ENCODE measurements around the gene GET4.

GET4 gene

DNA sequence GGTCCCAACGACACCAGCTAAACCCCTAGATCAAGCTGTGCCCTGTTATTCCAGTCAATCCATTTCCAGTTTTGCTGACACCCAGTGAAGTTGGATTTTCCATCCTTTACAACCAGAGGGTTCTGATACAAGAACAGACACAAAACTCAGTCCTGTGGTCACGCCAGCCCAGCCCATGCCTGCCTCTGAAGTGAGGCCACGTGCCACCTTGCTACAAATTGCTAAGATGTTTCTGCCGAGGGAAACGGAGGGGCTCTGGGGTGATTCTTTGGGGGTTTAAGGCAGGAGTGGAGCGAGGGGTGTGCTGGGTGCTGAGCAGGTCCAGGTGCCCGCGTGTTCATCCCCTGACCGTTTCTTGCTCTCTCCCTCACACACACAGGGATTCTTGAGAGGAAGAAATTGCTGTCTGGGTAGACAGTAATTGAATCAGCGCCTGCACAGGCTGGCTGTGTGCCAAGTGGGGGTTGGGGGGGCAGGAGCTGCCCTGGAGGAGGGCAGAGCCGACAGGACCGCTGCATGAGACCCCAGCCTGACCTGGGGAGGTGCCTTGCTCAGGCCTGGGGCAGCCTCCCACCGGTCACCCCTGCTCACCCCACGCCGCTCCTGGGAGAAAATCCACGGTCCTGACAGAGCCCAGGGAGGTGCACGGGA is 40.1 kb downstream of the GET4 start:
- H3K27ac ChIP-seq: no peak overlapping the region
- TF ChIP-seq, protein P1, sequence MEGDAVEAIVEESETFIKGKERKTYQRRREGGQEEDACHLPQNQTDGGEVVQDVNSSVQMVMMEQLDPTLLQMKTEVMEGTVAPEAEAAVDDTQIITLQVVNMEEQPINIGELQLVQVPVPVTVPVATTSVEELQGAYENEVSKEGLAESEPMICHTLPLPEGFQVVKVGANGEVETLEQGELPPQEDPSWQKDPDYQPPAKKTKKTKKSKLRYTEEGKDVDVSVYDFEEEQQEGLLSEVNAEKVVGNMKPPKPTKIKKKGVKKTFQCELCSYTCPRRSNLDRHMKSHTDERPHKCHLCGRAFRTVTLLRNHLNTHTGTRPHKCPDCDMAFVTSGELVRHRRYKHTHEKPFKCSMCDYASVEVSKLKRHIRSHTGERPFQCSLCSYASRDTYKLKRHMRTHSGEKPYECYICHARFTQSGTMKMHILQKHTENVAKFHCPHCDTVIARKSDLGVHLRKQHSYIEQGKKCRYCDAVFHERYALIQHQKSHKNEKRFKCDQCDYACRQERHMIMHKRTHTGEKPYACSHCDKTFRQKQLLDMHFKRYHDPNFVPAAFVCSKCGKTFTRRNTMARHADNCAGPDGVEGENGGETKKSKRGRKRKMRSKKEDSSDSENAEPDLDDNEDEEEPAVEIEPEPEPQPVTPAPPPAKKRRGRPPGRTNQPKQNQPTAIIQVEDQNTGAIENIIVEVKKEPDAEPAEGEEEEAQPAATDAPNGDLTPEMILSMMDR (IDR thresholded peaks at IDR 0.05): no peak
- TF ChIP-seq ZFX (IDR thresholded peaks at IDR 0.05; ENCODE audit: borderline replicate concordance): no peak

DNA sequence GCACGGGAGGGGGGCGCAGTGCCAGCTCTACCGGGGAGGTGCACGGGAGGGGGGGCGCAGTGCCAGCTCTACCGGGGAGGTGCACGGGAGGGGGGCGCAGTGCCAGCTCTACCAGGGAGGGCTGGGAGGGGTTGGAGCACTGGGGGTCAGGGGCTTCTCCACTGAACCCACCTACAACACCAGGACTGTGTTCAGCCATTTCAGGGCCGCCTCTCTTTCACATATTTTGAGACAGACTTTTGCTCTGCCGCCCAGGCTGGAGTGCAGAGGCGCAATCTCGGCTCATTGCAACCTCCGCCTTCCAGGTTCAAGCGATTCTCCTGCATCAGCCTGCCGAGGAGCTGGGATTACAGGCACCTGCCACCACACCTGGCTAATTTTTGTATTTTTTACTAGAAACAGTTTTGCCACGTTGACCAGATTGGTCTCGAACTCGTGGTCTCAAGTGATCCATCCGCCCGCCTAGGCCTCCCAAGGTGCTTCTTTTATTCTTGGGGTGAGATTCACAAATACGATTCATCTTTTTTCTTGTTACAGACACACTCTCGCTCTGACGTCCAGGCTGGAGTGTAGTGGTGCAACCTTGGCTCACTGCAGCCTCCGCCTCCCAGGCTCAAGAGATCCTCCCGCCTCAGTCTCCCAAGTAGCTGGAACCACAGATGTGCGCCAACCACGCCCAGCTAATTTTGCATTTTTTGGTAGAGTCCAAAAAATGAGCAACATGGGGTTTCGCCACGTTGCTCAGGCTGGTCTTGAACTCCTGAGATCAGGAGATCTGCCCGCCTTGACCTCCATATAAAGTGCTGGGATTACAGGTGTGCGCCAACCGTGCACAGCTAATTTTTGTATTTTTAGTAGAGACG is 41.1 kb downstream of the GET4 start:
- TF ChIP-seq, protein P1 (IDR thresholded peaks at IDR 0.05): no peak
- no peak for TF ChIP-seq ZFX (IDR thresholded peaks at IDR 0.05; ENCODE audit: borderline replicate concordance)
- H3K27ac ChIP-seq: no peak overlapping the region

DNA sequence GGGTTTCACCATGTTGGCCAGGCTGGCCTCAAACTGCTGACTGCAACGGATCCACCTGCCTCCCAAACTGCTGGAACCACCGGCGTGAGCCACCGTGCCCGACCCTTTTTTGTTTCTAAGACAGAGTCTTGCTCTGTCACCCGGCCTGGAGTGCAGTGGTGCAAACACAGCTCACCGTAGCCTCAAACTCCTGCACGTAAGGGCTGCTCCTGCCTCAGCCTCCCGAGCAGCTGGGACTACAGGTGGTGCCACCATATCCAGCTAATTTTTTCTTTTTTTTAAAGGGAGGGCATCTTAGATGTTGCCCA is 41.7 kb downstream of the GET4 start:
- H3K27ac ChIP-seq: no peak overlapping the region
- TF ChIP-seq ZFX (IDR thresholded peaks at IDR 0.05; ENCODE audit: borderline replicate concordance): no peak
- TF ChIP-seq, protein P1 (IDR thresholded peaks at IDR 0.05): no peak

DNA sequence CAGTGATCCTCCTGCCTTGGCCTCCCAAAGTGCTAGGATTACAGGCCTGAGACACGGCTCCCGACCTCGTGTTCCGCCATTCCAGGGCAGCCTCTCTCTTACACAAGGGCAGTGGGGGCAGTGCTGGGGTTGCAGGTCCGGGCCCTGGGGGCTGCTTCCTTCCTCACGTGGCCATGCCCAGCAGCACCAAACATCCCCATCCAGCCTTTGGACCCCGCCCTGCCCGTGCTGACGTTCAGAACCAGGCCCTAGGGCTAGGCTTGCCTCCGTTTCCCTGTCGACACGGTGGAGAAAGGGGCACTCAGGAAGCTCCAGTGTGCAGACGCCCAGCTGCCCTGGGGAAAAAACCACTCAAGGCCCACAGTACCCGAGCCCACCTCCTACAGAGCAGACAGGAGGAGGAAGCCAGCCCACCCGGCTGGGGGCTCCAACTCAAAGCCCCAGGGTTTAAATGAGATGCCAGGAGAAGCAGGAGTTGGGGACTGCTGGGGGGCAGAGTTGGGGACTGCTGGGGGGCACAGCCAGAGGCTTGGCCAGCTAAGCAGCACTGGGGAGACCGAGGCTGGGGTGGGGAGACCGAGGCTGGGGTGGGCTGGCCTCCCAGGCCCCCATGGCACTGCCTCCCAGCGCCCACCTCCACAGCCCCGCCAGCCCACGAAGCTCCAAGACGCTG is 42.2 kb downstream of the GET4 start:
- no peak overlapping the region for H3K27ac ChIP-seq
- TF ChIP-seq, protein P1 (IDR thresholded peaks at IDR 0.05): no peak
- TF ChIP-seq ZFX (IDR thresholded peaks at IDR 0.05; ENCODE audit: borderline replicate concordance): no peak

DNA sequence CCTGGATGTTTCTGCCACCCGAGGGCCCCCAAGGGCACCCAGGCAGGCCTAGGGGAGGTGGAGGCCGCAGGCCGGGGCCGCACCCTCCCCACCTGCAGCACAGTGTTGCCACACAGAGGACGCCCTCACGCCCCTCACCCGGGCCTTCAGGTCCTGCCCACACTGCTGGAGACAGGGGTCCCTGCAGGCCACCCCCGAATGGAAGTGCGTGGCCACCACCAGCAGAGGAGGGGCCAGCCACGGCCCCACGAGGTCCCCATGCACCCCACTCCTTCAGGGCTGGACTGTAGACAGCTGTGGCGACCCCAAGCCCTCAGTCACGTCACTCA is 42.7 kb downstream of the GET4 start:
- TF ChIP-seq, protein P1 (IDR thresholded peaks at IDR 0.05): no peak
- TF ChIP-seq ZFX (IDR thresholded peaks at IDR 0.05; ENCODE audit: borderline replicate concordance): no peak
- no peak overlapping the region for H3K27ac ChIP-seq

DNA sequence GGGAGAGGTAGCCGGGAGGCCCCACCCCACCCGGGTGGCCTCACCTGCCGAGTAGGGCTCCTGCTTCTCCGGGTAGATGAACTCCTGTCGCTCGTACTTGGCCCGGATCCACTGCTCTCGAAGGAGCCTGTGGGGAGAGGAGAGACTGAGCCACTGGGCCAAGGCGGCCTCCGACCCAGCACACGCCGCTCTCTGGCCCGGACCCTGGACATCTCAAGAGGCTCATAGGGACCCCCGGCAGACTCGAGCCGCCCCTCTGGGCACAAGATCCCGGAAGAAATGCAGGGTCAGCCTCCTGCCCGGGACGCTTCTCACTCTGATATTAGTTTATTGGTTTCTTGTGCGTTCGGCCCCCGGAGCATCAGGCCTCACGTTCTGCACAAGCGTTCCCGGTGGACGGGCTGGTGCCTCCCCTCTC is 43.6 kb downstream of the GET4 start:
- TF ChIP-seq, protein P1 (IDR thresholded peaks at IDR 0.05): no peak
- no peak for TF ChIP-seq ZFX (IDR thresholded peaks at IDR 0.05; ENCODE audit: borderline replicate concordance)
- H3K27ac ChIP-seq: no peak overlapping the region

Measured in 22Rv1 (cell line).